ENCODE results near the gene ZNF529.
"Not testable (repeated sequence)": the region's sequence is repeated elsewhere in the genome, so short reads cannot be mapped to it uniquely, and the experiment has no call there.

Gene ZNF529

DNA sequence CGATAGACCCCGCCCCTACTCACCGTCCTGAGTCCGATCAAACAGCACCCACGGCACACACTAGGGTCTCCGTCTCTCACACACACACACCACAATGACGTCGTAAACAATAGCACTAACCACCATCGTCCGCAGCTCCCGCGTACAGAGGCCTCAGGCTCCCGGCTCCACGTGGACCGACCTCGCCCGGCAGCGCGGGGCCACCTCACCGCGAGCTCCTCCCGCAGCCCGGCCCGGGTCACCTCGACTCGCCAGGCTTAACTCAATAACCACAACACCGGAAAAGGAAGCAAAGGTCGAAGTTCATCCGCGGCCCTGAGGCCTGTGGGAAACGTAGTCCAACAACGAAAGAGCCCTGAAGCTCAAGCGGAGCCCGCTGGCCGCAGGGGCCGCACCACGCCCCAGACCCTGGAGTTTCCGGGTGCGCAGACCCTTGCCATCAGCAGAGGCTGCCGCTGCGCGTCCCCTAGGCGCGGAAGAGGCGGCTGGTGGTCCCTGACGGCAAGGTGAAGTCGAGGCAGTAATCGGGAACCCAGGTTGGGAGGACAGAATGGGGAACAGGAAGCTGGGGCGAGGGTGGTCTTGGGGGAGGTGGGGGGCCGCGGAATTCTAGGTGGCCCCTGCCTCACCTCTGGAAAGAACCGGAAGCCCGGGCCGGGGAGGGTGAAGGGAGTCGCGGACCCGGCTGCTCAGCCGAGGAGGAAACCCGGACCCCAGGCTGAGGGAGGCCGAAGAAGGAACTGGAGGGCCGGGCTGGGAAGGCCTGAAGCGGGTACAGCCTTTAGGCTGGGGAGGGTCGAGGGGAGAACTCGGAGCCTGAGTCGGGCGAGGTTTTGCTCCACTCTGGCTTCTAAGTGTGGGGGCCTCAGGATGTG, at the start of gene ZNF529:
TSS of gene ZNF529 (minus strand) at position 273 of the 875 bp plus-strand sequence. CDS start 946 bp downstream, outside the sequence.
- intact Hi-C loops (cut with DNase I), result loop anchor here (5.0 kb wide), 1 partner anchor 46 kb away; the partner anchor contains the start of gene ZNF260
- peak; percentile 86 to 96 (median 92) for DNase-seq

DNA sequence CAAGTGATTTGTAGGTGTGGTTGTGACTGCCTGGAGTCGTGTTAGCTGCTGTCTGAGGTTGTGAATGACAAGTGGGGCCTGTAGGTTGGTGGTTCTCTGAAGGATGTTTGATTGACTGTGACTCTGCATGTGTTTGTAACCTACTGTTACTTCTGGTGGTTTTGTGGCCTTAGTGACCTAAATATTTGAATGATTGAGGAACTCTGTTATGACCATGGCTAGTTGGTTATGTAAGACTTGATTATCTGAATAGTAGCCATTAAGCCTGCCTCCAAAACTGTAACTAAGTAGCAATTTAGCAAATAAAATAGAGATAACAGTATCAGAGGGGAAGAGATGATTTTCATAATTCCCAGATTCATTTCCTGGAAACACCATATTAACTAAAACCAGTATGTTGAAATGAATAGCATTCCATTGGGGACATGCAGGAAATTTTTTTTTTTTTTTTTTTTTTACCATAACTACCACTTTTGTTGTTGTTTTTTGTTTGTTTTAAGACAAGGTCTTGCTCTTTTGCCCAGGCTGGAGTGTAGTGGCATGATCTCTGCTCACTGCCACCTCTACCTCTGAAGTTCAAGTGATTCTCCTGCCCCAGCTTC, 32.9 kb upstream of the ZNF529 start:
- intact Hi-C loops (cut with DNase I), result no loop called here
- peak in 1 of 42 donors; percentile 3 for DNase-seq

DNA sequence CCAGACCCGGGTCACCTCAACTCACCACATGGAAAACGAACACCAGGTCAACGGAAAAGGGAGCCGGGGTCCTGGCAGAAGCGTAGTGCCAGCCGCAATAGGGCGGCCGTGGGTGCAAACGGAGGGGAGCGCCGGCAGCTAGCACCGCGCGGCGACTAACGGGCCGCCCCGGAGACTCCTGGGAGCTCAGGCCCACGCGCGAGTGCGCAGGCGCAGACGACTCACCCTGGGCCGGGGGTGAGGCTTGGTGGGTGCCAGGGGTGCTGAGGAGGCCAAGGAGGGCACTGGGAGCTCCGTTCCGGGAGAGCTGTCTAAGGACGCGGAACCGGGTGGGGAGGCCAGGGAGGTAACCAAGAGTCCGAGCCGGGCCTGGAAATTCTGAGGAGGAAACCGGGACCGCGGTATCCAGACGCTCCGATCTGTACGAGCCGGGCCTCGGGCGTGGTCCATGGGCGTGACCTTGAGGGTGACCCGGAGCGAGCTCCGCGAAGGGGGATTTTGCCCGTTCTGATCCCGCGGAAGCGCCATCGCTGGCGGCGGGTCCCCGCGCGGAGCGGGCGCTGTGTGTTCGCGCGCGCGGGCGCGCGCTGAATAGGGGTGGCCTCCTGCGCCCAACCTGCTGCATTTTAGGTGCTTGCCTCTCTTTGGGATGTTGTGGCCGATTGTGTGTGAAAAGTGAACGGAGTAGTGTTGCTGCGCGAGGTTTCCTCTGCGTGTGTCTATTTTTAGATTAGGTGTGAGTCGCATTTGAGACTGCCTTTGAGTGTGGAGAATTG, 32.2 kb upstream of the ZNF529 start, which contains the start of gene ZNF382:
TSS of gene ZNF382 (plus strand) at position 213 of the 776 bp plus-strand sequence. CDS start 4,602 bp downstream, outside the sequence.
- DNase-seq, result peak; percentile 53 to 94 (median 86)
- intact Hi-C loops (cut with DNase I), result no loop called here

DNA sequence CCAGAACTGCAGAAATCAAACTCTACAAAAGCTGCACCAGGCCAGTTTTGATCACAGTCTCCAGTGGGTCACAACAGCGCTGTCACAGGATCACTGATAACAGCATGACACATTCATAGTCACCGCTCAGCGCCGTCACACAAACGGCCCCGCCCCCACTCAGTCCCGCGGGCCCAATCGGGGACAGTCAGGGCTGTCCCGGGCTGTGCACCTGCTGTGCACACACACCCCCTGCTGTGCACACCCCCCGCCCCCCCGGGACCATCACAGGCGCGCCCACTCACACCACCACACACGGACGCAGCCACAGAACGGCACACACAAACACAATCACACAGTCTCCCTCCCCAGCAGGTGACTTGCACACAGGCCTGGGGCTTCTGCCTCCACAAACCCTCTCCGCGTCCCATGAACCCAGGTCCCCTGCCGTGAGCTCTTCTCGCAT, 31.6 kb upstream of the ZNF529 start:
- DNase-seq, result peak; percentile 51 to 91 (median 81)
- intact Hi-C loops (cut with DNase I), result no loop called here

DNA sequence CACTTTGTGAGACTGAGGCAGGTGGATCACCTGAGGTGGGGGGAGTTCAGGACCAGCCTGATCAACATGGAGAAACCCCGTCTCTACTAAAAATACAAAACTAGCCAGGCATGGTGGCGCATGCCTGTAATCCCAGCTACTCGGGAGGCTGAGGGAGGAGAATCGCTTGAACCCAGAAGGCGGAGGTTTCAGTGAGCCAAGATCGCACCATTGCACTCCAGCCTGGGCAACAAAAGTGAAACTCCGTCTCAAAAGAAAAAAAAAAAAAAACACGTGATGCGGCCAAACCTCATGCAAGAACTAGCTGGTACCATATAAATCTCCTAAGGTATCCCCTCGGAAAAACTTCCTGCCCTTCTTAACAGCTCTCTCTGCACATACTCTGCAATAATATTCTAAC, 29.6 kb upstream of the ZNF529 start:
- DNase-seq; intact Hi-C loops (cut with DNase I): not testable (repeated sequence)

DNA sequence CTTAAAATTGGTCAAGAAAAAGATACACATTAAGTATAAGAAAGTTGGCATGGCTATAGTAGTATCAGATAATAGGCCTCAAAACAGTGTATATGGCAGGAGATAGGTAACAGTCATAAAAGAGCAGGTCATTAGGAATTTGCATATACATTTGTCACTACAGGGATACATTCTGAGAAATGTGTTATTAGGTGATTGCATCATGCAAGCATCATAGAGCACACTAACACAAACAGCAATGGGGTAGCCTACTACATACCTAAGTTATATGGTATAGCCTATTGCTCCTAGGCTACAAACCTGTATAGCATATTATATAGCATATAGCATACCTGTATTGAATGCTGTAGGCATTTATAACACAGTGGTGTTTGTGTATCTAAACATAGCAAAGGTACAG, 6.2 kb upstream of the ZNF529 start:
- no peak for DNase-seq
- intact Hi-C loops (cut with DNase I), result no loop called here

DNA sequence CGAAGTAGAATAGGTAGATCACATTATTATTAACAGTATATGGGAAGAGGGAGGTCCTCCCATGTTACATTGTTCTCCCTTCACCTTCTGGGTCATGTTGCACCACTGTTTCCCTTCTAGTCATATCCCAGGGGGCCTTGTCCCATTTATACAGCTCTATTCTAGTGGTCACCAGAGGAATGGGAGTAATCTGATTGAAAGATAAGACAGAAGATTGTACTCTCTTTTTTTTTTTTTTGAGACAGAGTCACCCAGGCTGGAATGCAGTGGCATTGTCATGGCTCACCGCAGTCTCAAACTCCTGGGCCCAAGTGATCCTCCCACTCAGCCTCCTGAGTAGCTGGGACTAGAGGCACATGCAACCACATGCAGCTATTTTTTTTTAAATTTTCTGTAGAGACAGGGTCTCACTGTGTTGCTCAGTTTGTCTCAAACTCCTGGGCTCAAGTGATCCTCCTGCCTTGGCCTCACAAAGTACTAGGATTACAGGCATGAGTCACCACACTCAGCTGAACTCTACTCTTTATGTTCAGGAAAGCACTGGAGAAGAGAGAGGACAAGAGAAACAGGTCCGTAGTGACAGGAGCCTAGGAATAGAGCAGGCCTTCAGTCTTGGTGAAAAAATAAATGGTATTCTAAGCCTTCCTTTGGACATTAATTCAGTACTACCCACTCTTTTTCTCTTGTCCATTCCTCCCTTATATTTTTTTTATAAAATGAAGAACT, 4.3 kb upstream of the ZNF529 start:
- DNase-seq, result no peak
- intact Hi-C loops (cut with DNase I), result no loop called here

DNA sequence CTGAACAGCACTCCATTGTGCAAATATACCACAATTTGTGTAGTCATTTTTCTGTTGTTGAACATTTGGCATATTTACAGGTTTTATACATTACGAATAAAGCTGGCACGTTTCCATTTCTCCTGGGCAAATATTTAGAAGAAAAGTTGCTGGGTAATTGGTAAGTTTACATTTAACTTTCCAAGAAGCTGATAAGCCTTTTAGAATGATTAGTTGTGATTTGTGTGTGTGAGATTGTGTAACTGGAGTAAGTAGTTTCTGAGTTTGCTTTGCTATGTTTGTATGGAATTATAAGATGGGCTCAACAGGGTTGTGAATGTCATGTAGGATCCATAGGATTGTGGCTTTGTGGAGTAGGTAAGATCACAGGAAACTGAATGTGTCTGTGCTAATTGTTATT, 1.6 kb upstream of the ZNF529 start:
- no peak for DNase-seq
- intact Hi-C loops (cut with DNase I), result loop anchor here (5.0 kb wide), 1 partner anchor 47 kb away; the partner anchor contains the start of gene ZNF260

DNA sequence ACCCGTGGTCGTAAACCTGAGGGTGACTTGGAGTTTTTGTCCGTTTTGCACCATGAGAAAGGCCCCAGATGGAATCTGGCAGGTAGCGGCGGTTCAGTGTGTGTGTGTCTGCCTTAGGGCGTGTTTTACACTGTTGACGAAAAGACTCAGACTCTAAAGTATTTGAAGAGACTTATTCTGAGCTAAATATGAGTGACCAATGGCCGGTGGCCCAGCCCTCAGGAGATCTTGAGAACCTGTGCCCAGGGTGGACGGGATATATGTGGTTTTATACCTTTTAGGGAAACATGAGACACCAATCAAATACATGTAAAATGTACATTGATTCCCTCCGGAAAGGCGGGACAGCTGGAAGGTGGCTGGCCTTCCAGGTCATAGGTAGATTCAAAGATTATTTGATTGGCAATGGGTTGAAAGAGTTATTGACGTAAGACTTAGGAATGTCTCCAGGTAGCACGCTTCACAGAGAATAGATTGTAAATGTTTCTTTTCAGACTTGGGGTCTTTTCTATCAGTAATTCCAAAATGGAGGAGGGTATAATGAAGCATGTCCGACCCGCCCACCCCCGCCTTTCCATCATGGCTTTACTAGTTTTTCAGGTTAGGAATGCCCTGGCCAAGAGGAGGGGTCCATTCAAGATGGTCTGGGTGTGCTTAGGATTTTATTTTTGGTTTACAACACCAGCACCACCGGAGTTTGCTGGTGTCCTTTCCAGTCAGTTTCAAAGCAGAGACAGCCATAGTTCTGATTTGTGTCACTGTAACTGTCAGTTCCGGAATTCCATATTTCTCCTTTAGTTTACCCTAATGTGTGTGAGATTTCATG, 1.0 kb upstream of the ZNF529 start:
- intact Hi-C loops (cut with DNase I), result loop anchor here (5.0 kb wide), 1 partner anchor 47 kb away; the partner anchor contains the start of gene ZNF260
- DNase-seq, result peak in 5 of 42 donors; percentile 2 to 22 (median 9)

DNA sequence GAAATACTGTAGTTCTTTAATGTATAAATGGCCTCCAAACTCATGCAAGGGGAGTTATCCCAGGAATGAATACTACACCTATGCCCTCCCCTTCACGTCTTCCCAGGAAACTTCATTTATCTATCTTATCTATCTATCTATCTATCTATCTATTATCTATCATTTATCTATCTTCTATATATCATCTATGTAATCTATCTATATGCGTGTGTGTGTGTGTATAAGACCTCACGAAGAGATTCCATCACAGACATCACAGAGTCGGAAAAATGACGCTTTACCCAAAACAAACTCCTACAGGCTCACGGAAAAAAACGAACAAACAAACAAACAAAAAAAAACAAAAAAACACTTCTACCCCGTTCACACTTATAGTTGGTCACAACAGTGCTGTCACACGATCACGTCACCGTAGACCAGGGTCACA, 486 bp downstream of the ZNF529 start:
- intact Hi-C loops (cut with DNase I), result loop anchor here (5.0 kb wide), 1 partner anchor 45 kb away; the partner anchor contains the start of gene ZNF260
- no peak for DNase-seq

DNA sequence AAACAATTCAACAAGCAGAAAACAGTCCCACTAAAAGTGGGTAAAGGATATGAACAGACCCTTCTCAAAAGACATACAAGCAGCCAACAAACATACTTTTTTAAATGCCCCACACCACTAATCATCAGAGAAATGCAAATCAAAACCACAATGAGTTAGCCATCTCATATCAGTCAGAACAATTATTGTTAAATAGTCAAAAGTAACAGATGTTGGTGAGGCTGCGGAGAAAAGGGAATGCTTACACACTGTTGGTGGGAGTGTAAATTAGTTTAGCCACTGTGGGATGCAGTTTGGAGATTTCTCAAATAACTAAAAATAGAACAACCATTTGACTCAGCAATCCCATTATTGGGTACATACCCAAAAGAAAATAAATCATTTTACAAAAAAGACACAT, 8.7 kb downstream of the ZNF529 start:
- DNase-seq, result no peak
- intact Hi-C loops (cut with DNase I), result no loop called here

DNA sequence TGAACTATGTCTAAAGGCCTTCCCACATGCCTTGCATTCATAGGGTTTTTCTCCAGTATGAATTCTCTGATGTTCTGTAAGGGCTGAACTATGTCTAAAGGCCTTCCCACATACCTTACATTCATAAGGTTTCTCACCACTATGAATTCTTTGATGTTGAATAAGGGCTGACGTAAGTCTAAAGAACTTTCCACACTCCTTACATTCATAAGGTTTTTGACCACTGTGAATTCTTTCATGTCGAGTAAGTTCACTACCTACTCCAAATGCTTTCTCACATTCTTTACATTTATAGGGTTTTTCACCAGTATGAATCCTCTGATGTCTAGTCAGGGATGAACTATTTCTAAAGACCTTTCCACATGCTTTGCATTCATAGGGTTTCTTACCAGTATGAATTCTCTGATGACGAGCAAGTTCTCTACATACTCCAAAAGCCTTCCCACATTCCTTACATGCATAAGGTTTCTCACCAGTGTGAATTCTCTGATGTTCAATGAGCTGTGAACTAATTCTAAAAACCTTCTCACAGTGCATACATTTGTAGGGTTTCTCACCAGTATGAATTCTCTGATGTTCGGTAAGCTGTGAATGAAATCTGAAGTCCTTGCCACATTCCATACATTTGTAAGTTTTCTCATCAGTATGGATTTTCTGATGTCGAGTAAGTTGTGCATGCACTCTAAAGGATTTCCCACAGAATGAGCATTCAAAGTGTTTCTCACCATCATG, 25.9 kb downstream of the ZNF529 start:
- intact Hi-C loops (cut with DNase I), result no loop called here
- DNase-seq, result no peak

DNA sequence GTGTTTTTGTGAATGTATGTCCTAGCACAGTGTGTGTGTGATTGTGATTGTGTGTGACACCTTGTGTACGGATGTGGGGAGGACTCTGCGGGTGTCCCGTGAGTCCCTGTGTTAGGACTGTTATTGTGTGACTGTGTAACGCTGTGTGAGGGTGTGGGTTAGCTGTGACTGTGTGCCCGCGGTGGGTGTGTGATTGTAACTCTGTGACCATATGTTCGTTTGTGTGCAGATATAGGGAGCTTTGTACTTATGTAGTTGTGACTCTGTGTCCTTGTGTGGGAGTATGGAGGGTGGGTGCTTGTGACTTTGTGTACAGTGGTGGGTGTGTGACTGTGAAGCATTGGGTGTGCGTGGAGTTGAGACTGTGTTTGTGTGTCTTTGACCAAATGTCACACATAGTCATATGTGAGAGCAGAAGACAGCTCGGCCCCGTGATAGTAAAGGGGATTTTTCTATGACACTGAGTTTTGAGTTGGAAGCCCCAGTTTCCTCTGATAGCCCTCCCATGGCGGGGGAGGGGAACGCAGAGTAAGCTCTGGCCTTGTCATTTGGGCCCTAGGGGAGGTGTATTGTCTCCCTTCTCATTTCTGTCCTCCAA, 44.1 kb downstream of the ZNF529 start:
- peak in 6 of 42 donors; percentile 2 to 43 (median 7) for DNase-seq
- intact Hi-C loops (cut with DNase I), result loop anchor here (5.0 kb wide), 2 partner anchors 43 to 308 kb away; partner anchors contain the start of genes ZNF529 and ZNF790

DNA sequence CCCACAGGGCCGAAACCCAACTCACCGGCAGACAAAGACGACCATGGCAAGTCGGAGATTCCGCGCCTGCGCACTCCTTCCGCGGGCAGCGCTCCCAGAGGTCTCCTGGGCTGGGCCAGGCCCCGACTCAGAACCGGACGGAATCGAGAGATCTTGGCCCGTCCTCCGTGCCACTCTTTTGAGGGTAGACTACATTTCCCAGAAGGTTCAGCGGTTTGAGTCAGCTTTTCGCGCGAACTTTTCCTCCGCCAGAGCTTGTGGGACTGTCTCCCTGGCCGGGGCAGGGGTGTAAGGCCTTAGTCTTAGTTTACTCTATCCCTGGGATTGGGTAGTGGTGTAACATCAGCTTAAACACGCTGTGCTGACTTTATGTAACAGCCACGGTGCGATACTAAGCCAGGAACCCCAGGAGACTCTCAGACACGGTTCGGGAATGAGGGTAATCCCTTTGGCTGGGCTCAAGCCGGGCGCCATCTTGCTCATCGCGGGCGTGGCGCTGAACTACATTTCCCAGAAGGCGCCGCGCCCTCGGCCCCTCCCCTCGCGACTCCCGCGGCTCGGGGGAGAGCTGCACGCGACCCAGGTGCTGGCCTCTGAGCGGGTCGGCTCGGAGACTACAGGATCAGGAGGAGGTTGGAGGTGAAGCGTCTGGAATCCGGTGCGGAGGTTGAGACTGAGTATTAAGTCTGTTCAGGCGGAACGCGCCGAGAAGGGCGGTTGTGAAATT, 44.7 kb downstream of the ZNF529 start, which contains the start of gene ZNF260:
TSS of gene ZNF260 (minus strand) at position 78 of the 727 bp plus-strand sequence. CDS start 13,033 bp downstream, outside the sequence.
- intact Hi-C loops (cut with DNase I), result loop anchor here (5.0 kb wide), 2 partner anchors 44 to 309 kb away; partner anchors contain the start of genes ZNF529 and ZNF790
- DNase-seq, result peak; percentile 95 to 99 (median 98)

DNA sequence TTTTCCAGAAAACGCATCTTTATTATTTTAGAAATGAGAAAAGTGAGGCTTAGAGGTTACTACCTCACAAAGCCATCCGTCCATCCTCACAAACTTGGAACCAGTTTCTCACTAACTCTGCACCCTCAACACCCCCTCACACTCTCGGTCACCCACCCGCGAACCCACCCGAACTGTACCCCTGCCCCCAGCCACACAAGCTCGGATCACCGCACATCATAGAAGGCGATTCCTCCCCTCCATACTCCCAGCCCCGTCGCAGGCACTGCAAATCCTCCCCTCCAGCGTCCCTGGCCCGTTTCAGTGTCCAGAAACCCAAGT, 45.3 kb downstream of the ZNF529 start:
- intact Hi-C loops (cut with DNase I), result loop anchor here (5.0 kb wide), 2 partner anchors 44 to 309 kb away; partner anchors contain the start of genes ZNF529 and ZNF790
- no peak for DNase-seq

Data from head of caudate nucleus (tissue), 42 donors.